Measurements from ENCODE around the gene CHFR. TPM values are rescaled to one million over a fixed set of nuclear protein-coding genes. Genes with fewer than 3 reads are reported as not detected.

Gene CHFR, protein sequence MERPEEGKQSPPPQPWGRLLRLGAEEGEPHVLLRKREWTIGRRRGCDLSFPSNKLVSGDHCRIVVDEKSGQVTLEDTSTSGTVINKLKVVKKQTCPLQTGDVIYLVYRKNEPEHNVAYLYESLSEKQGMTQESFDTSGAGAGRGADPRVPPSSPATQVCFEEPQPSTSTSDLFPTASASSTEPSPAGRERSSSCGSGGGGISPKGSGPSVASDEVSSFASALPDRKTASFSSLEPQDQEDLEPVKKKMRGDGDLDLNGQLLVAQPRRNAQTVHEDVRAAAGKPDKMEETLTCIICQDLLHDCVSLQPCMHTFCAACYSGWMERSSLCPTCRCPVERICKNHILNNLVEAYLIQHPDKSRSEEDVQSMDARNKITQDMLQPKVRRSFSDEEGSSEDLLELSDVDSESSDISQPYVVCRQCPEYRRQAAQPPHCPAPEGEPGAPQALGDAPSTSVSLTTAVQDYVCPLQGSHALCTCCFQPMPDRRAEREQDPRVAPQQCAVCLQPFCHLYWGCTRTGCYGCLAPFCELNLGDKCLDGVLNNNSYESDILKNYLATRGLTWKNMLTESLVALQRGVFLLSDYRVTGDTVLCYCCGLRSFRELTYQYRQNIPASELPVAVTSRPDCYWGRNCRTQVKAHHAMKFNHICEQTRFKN
- total RNA-seq = 10 to 100 TPM; 25.5 to 38.6 (median 30.4) TPM

DNA sequence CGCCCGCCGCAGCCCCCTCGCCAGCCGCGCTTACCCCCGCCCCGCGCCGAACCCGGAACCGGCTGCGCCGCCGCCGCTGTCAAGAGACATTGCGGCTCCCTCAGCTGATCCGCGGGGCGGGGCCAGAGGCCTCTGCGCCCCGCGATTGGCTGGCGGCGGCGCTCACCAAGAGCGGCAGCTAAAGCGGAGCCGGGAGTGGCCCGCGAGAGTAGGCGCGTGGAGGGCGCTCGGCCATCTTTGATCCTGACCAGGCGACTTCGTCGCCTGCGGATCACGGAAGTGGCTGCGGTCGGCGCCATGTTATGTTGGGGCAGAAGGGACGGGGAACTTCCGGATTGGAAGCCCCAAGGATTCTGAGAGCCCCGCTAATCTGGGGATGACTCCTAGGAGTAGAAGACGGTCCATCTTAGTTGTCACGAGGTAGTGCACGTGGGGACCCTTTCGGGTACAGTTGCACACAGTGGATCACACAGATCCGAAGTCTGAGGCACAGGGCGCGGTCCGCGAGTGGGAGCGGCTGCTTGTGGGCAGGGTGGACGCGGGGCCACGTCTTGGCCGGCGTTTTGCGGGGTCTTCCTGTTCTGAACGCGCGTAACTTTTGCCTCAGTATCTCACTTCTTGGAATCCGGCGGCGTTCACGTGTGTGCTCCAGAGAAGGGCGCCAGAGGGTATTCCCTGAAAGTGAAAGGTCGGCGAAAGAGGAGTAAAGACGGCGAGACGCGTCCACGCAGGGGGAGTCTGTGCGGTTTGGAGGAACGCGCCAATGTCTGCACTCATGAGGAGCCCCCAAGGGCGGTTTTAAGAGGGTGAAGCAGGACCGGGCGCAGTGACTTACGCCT, at the start of gene CHFR:
Gene CHFR (minus strand): TSS at position 93 of the 839 bp plus-strand sequence. CDS start 277 bp downstream, outside the sequence.
- TF ChIP-seq, protein P1, sequence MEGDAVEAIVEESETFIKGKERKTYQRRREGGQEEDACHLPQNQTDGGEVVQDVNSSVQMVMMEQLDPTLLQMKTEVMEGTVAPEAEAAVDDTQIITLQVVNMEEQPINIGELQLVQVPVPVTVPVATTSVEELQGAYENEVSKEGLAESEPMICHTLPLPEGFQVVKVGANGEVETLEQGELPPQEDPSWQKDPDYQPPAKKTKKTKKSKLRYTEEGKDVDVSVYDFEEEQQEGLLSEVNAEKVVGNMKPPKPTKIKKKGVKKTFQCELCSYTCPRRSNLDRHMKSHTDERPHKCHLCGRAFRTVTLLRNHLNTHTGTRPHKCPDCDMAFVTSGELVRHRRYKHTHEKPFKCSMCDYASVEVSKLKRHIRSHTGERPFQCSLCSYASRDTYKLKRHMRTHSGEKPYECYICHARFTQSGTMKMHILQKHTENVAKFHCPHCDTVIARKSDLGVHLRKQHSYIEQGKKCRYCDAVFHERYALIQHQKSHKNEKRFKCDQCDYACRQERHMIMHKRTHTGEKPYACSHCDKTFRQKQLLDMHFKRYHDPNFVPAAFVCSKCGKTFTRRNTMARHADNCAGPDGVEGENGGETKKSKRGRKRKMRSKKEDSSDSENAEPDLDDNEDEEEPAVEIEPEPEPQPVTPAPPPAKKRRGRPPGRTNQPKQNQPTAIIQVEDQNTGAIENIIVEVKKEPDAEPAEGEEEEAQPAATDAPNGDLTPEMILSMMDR (IDR thresholded peaks at IDR 0.05; ENCODE audit: low read depth) = no peak

DNA sequence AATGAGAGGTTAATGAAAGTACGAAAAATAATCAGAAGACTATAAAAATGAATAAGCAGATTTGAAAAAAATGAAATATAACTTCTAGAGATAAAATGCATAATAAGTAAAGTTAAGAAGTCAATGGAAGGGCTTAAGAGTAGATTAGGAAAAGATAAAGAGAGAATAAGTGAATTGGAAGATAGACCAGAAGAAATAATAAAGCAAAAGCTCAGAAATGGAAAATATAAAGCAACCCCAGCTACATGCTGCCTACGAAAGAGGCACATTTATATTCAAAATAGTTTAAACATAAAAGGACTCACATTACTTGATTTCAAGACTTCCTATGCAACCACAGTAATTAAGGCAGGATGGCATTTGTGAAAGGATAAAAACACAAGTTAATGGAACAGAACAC, 48.8 kb upstream of the CHFR start:
- TF ChIP-seq, protein P1 (IDR thresholded peaks at IDR 0.05; ENCODE audit: low read depth) = no peak

DNA sequence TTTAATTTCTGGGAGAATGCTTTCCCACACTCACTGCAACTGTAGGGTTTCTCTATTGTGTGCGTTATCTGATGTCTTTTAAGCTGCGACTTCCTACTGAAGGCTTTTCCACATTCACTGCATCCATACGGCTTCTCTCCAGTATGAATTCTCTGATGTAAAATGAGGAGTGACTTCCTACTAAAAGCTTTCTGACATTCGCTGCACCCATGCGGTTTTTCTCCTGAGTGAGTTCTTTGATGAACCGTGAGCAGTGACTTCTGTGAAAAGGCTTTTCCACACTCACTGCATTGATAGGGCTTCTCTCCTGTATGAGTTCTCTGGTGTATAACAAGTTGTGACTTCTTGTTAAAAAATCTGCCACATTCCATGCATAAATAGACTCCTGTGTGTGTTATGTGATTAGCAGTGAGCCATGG, 39.0 kb upstream of the CHFR start:
- TF ChIP-seq, protein P1 (IDR thresholded peaks at IDR 0.05; ENCODE audit: low read depth) = no peak

DNA sequence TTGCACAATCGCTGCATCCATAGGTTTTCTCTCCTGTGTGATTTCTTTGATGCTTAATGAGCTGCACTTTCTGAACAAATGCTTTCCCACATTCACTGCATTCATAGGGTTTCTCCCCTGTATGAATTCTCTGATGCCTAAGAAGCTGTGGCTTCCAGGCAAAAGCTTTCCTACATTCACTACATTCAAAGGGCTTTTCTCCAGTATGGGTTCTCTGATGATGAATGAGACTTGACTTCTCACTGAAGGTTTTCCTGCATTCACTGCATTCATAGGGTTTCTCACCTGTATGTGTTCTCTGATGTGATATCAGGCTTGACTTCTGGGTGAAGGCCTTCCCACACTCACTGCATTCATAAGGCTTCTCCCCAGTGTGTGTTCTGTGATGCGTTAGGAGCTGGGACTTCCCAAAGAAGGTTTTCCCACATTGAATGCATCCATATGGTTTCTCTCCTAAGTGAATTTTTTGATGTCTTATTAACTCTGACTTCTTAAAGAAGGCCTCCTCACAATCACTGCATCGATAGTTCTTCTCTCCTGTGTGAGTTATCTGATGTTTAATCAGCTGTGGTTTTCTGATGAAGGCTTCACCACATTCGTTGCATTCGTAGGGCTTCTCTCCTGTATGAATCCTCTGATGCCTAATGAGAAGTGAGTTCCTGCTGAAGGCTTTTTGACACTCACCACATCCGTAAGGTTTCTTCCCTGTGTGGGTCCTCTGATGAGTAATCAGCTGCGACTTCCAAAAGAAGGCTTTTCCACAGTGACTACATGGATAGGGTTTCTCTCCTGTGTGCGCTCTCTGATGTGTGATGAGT, 38.4 kb upstream of the CHFR start:
- TF ChIP-seq, protein P1 (IDR thresholded peaks at IDR 0.05; ENCODE audit: low read depth) = no peak

DNA sequence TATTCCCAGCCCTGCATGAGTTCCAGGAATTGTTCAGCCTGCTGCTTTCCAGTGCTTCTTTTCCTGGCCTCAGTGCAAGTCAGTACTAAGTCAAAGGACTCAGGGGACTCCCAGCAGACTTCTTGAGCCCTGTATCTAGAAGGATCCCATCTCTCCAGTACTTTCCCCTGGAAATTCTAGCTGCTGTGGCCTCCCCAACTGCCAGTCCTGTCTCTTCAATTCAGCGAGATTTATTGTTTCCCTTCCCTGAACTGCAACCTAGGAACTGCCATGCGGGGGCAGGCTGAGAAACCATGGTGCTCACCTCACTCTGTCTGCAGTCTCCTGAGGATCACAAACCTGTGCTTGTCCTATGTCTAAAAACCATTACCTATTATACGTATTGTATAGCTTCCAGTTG, 37.0 kb upstream of the CHFR start:
- TF ChIP-seq, protein P1 (IDR thresholded peaks at IDR 0.05; ENCODE audit: low read depth) = no peak

DNA sequence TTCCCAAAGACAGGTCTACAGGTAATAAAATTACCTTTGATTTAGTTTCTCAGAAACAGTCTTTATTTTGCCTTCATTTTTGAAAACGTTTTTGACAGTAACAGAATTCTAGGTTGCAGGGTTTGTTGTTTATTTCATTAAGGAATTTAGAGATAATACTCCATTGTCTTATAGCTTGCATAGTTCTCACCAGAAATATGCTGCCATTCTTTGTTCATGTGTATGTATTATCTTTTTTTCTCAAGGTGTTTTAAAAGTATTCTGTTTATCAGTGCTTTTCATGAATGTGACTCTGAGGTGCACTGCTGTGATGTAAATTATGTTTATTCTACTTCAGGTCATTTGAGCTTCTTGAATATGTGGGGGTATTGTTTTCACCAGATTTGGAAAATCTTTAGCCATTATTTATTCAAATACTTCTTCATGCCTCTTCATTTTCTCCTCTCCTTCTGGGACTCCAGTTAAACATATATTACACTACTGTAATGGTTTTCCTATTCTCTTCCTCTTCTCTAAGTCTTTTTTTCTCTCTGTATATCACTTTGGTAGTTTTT, 36.0 kb upstream of the CHFR start:
- TF ChIP-seq, protein P1 (IDR thresholded peaks at IDR 0.05; ENCODE audit: low read depth) = no peak
